KMS-11 (cell line): ENCODE results near the gene ATXN7.

Experiments used
- H2AFZ ChIP-seq: fragments of 200-600 bp; sonication (generic); 2 replicates; pipeline ENCODE4 v1.6.1; 2016; ENCODE audit warnings: antibody characterized with exemption, mixed run types, low read depth
- H3K27ac ChIP-seq: fragments of 200-600 bp; sonication (generic); 2 replicates; pipeline ENCODE4 v1.6.1; 2016; ENCODE audit warnings: mild to moderate bottlenecking, mixed run types
- H3K27me3 ChIP-seq: fragments of 200-600 bp; sonication (generic); 2 replicates; pipeline ENCODE4 v1.6.1; 2017; ENCODE audit warnings: mild to moderate bottlenecking, low read depth, mixed run types, moderate library complexity; ENCODE audit not compliant: insufficient read depth
- H3K36me3 ChIP-seq: fragments of 200-600 bp; sonication (generic); 2 replicates; pipeline ENCODE4 v1.6.1; 2017; ENCODE audit warnings: mild to moderate bottlenecking, mixed run types; ENCODE audit not compliant: insufficient read depth
- H3K4me1 ChIP-seq: fragments of 200-600 bp; sonication (generic); 2 replicates; pipeline ENCODE4 v1.6.1; 2016; ENCODE audit warnings: mild to moderate bottlenecking, low read depth, mixed run types; ENCODE audit not compliant: poor library complexity, severe bottlenecking
- H3K4me2 ChIP-seq: fragments of 200-600 bp; sonication (generic); 2 replicates; pipeline ENCODE4 v1.7.0; 2016; ENCODE audit warnings: mild to moderate bottlenecking, mixed run types
- H3K4me3 ChIP-seq: fragments of 200-600 bp; sonication (generic); IDR thresholded peaks from 2 replicates; pipeline ENCODE4 v1.6.1; 2017; ENCODE audit warnings: low read depth, low read length, mixed read lengths; ENCODE audit not compliant: insufficient read depth
- H3K79me2 ChIP-seq: fragments of 200-600 bp; sonication (generic); 2 replicates; pipeline ENCODE4 v1.6.1; 2016; ENCODE audit warnings: low read depth, mixed run types; ENCODE audit not compliant: insufficient read depth
- H3K9ac ChIP-seq: fragments of 200-600 bp; sonication (generic); 2 replicates; pipeline ENCODE4 v1.6.1; 2016; ENCODE audit warnings: mild to moderate bottlenecking, mixed run types
- H4K20me1 ChIP-seq: fragments of 200-600 bp; sonication (generic); 2 replicates; pipeline ENCODE4 v1.6.1; 2016; ENCODE audit warnings: mild to moderate bottlenecking, mixed run types; ENCODE audit not compliant: insufficient read depth
- TF ChIP-seq, protein P1 (sequence below): fragments of 200-600 bp; sonication (generic); conservative IDR thresholded peaks from 2 replicates; pipeline ENCODE4 v1.6.1; 2017; ENCODE audit warnings: low read depth, mild to moderate bottlenecking, antibody characterized with exemption, low read length, moderate library complexity, mixed read lengths

ATXN7 gene

DNA sequence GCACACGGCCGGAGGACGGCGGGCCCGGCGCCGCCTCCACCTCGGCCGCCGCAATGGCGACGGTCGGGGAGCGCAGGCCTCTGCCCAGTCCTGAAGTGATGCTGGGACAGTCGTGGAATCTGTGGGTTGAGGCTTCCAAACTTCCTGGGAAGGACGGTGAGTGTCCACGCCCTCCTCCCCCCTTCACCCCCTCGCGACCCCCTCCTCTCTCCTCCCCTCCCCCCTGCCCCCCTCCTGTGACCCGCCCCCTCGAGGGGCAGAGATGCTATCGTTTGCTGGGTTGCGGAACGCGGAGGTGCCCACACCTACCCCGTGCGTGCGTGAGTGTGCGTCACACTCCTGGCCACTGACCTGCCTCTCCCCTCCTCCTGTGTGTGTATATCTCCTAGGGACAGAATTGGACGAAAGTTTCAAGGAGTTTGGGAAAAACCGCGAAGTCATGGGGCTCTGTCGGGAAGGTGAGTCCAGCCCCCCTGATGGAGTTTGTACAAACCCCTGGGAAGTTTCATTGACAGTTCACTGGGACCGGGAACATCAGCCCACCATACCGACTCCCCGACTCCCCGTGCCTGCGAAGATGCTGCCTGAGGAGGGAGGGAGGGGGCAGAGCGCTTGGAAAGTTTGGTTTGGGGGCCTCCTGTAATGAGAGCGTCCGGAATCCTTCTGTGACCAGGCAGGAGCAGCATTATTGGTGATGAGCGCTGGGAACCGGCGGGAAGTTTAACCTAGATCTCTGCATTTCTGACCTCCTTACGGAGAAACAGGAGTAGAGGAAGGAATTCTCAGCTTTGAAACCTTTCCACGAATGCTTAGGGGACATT is 49.3 kb downstream of the ATXN7 start:
- no peaks in the 10 kb centered on the region for H4K20me1 ChIP-seq
- peaks cover 41% of the 10 kb centered on the region for H3K4me1 ChIP-seq
- TF ChIP-seq, protein P1, sequence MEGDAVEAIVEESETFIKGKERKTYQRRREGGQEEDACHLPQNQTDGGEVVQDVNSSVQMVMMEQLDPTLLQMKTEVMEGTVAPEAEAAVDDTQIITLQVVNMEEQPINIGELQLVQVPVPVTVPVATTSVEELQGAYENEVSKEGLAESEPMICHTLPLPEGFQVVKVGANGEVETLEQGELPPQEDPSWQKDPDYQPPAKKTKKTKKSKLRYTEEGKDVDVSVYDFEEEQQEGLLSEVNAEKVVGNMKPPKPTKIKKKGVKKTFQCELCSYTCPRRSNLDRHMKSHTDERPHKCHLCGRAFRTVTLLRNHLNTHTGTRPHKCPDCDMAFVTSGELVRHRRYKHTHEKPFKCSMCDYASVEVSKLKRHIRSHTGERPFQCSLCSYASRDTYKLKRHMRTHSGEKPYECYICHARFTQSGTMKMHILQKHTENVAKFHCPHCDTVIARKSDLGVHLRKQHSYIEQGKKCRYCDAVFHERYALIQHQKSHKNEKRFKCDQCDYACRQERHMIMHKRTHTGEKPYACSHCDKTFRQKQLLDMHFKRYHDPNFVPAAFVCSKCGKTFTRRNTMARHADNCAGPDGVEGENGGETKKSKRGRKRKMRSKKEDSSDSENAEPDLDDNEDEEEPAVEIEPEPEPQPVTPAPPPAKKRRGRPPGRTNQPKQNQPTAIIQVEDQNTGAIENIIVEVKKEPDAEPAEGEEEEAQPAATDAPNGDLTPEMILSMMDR: no peak
- H3K36me3 ChIP-seq: no peaks in the 10 kb centered on the region
- H3K27ac ChIP-seq: peak overlapping the region; percentile 81; the same call in 1 of the 2 replicates
- H2AFZ ChIP-seq: no peak overlapping the region
- no peak overlapping the region for H3K4me3 ChIP-seq
- H3K79me2 ChIP-seq: peaks cover 9% of the 10 kb centered on the region; the same call in 1 of the 2 replicates
- H3K9ac ChIP-seq: peak overlapping the region; percentile 71; the same call in 1 of the 2 replicates
- H3K27me3 ChIP-seq: no peaks in the 10 kb centered on the region
- H3K4me2 ChIP-seq: peak overlapping the region; percentile 89

DNA sequence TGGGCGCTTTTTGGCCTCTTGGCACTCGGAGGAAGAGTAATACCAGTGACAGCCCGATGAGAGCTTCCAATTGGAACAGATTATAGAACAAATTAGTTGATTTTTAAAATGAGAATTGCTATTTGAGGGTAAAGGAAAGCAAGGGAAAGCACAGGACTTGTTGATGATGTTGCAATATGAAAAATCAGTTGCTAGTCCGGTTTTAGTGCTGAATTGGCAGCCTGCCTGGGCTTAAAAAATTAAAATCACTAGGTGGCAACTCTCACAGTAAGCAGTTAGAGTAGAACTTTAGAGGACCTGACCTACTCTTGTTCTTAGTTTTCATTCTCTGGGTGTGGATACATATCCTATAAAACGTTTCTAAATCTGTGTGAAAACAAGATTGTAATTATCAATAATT is 50.6 kb downstream of the ATXN7 start:
- peaks cover 41% of the 10 kb centered on the region for H3K4me1 ChIP-seq
- H3K36me3 ChIP-seq: no peaks in the 10 kb centered on the region
- TF ChIP-seq, protein P1: no peak
- H3K79me2 ChIP-seq: peaks cover 9% of the 10 kb centered on the region; the same call in 1 of the 2 replicates
- H2AFZ ChIP-seq: no peak overlapping the region
- peak overlapping the region; percentile 89 for H3K4me2 ChIP-seq
- H4K20me1 ChIP-seq: no peaks in the 10 kb centered on the region
- no peaks in the 10 kb centered on the region for H3K27me3 ChIP-seq
- H3K4me3 ChIP-seq: no peak overlapping the region
- peak overlapping the region; percentile 45; the same call in 1 of the 2 replicates for H3K27ac ChIP-seq
- no peak overlapping the region for H3K9ac ChIP-seq

GRCh38 chr3:63918321-63918720 is 54.7 kb downstream of the ATXN7 start:
- no peak overlapping the region for H3K4me3 ChIP-seq
- H2AFZ ChIP-seq: no peak overlapping the region
- no peak overlapping the region for H3K9ac ChIP-seq
- H3K36me3 ChIP-seq: no peaks in the 10 kb centered on the region
- H3K27me3 ChIP-seq: no peaks in the 10 kb centered on the region
- H3K27ac ChIP-seq: no peak overlapping the region
- no peak overlapping the region for H3K4me2 ChIP-seq
- peaks cover 49% of the 10 kb centered on the region for H3K4me1 ChIP-seq
- H3K79me2 ChIP-seq: peaks cover 9% of the 10 kb centered on the region; the same call in 1 of the 2 replicates
- no peaks in the 10 kb centered on the region for H4K20me1 ChIP-seq
- TF ChIP-seq, protein P1: no peak

DNA sequence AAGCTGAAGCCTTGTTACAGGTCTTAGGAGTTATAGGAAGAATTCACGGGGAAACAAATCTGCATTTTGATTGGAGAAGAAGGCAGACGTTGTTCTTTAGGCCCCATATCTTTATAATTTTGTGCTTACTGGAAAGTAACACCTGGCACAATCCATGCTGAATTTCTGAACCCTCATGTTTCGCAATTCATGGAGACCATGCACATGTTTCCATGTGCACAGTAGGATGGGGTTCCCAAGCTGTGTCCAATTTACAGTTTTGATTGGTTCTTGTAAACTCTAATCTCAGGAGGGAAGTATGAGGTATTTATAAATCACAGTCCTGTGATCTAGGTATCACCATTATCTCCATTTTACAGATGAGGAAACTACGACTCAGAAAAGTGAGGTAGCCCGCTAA is 56.3 kb downstream of the ATXN7 start:
- H3K4me2 ChIP-seq: no peak overlapping the region
- no peaks in the 10 kb centered on the region for H3K27me3 ChIP-seq
- no peak overlapping the region for H3K4me3 ChIP-seq
- TF ChIP-seq, protein P1: no peak
- no peaks in the 10 kb centered on the region for H4K20me1 ChIP-seq
- no peak overlapping the region for H2AFZ ChIP-seq
- no peak overlapping the region for H3K9ac ChIP-seq
- peaks cover 17% of the 10 kb centered on the region; the same call in 1 of the 2 replicates for H3K79me2 ChIP-seq
- H3K36me3 ChIP-seq: no peaks in the 10 kb centered on the region
- no peak overlapping the region for H3K27ac ChIP-seq
- H3K4me1 ChIP-seq: peaks cover 37% of the 10 kb centered on the region
